ENCODE measurements around the gene PDXP. TPM values are rescaled to one million over a fixed set of nuclear protein-coding genes. Genes with fewer than 3 reads are reported as not detected.

The PDXP gene
- total RNA-seq, 1 experiment from 2014 or later, result 10.9 TPM

DNA sequence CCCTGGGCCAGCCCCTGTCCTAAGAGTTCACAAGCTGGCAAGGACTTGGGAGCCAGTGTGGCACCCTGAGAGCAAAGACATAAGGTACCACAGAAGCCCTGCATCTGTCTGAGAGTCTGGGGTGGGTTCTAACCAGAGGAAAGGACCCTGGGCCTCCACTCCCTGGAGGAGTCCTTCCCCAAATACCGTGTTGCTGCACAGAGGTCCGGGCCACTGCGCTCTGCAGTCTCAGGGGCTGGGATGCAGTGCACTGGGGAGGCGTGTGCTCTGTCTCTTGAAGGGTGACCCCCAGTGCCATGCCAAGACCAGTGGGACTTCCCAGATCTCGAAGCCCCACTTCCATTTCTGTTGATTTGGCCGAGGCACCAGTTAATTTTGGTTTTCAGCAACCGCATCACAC is 23.4 kb upstream of the PDXP start:
- Histone ChIP-seq H3K9me2 (ENCODE audit: insufficient read depth) (no peaks in the 10 kb centered on the region), H3K4me3 (no peak overlapping the region), H3F3A (ENCODE audit: insufficient read depth, low read depth) (peaks cover 43% of the 10 kb centered on the region), H3K9me3 (ENCODE audit: insufficient read depth, low read depth) (no peaks in the 10 kb centered on the region), H3K27ac (no peak overlapping the region), H3K4me2 (no peak overlapping the region), H2AFZ (no peak overlapping the region), H3K36me3 (ENCODE audit: low read depth) (no peaks in the 10 kb centered on the region), H3K27me3 (ENCODE audit: insufficient read depth, low read depth) (no peaks in the 10 kb centered on the region), H3K79me2 (ENCODE audit: low read depth) (peaks cover 2% of the 10 kb centered on the region; the same call in 1 of the 2 replicates), H4K20me1 (ENCODE audit: insufficient read depth) (no peaks in the 10 kb centered on the region), H3K4me1 (replicated peaks; ENCODE audit: insufficient read depth) (peaks cover 14% of the 10 kb centered on the region)
- intact Hi-C loops (cut with micrococcal nuclease; ENCODE audit: unreplicated experiment), result no loop called here
- no TSS peak for BruUV-seq (replicated peaks)
- POLR2A ChIA-PET (ENCODE audit: unreplicated experiment), result no interaction called here
- CTCF ChIA-PET, result interaction anchor here (1.0 to 2.6 kb wide), 2 partner anchors 8 to 28 kb away, joined by 3 to 17 read pairs; no protein-coding TSS in a partner anchor
- DNase-seq, result no peak
- TF ChIP-seq, protein P1, sequence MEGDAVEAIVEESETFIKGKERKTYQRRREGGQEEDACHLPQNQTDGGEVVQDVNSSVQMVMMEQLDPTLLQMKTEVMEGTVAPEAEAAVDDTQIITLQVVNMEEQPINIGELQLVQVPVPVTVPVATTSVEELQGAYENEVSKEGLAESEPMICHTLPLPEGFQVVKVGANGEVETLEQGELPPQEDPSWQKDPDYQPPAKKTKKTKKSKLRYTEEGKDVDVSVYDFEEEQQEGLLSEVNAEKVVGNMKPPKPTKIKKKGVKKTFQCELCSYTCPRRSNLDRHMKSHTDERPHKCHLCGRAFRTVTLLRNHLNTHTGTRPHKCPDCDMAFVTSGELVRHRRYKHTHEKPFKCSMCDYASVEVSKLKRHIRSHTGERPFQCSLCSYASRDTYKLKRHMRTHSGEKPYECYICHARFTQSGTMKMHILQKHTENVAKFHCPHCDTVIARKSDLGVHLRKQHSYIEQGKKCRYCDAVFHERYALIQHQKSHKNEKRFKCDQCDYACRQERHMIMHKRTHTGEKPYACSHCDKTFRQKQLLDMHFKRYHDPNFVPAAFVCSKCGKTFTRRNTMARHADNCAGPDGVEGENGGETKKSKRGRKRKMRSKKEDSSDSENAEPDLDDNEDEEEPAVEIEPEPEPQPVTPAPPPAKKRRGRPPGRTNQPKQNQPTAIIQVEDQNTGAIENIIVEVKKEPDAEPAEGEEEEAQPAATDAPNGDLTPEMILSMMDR (conservative IDR thresholded peaks at IDR 0.05), result no peak
- TF ChIP-seq EZH2 (IDR thresholded peaks at IDR 0.05; ENCODE audit: low read depth), result no peak

- Histone ChIP-seq H2AFZ (no peak overlapping the region), H3F3A (ENCODE audit: insufficient read depth, low read depth) (peaks cover 46% of the 10 kb centered on the region), H4K20me1 (ENCODE audit: insufficient read depth) (no peaks in the 10 kb centered on the region), H3K27me3 (ENCODE audit: insufficient read depth, low read depth) (no peaks in the 10 kb centered on the region), H3K4me2 (no peak overlapping the region), H3K9me2 (ENCODE audit: insufficient read depth) (no peaks in the 10 kb centered on the region), H3K27ac (no peak overlapping the region), H3K79me2 (ENCODE audit: low read depth) (peaks cover 7% of the 10 kb centered on the region), H3K4me3 (no peak overlapping the region), H3K9me3 (ENCODE audit: insufficient read depth, low read depth) (no peaks in the 10 kb centered on the region), H3K36me3 (ENCODE audit: low read depth) (no peaks in the 10 kb centered on the region), H3K4me1 (replicated peaks; ENCODE audit: insufficient read depth) (peaks cover 26% of the 10 kb centered on the region)
- ChIA-PET CTCF (interaction anchor here (0.7 to 1.6 kb wide), 2 partner anchors 29 to 34 kb away, joined by 3 to 8 read pairs; no protein-coding TSS in a partner anchor), POLR2A (ENCODE audit: unreplicated experiment) (interaction anchor here (0.6 kb wide), 1 partner anchor 152 kb away, joined by 22 read pairs; no protein-coding TSS in a partner anchor)
- DNase-seq, result no peak
- intact Hi-C loops (cut with micrococcal nuclease; ENCODE audit: unreplicated experiment), result no loop called here
- no TSS peak for BruUV-seq (replicated peaks)
- TF ChIP-seq, protein P1 (conservative IDR thresholded peaks at IDR 0.05), result no peak; the same call in 1 of the 2 replicates
- TF ChIP-seq EZH2 (IDR thresholded peaks at IDR 0.05; ENCODE audit: low read depth), result no peak
These were observed 22.2 kb upstream of the PDXP start for GRCh38 chr22:37636186-37636948.

DNA sequence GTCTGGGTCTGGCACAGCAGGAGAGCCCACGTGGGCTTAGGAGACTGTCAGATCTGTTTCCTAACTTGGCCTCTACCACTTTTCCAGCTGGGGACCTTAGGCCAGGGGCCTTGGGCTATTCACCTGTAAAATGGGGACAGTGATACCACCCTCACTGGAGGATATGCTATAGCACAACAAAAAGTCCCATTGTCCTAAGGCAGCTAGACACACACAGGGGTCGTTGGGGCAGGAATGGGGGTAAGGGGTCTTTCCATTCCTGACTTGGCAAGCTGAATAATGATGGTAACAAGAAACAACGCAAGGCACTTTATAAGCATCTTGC is 21.6 kb upstream of the PDXP start:
- no TSS peak for BruUV-seq (replicated peaks)
- POLR2A ChIA-PET (ENCODE audit: unreplicated experiment), result interaction anchor here (0.6 kb wide), 1 partner anchor 152 kb away, joined by 22 read pairs; no protein-coding TSS in a partner anchor

More for the DNA sequence above, 21.6 kb upstream of the PDXP start:
- H3K4me3 ChIP-seq, result no peak overlapping the region
- H3K4me1 ChIP-seq (replicated peaks; ENCODE audit: insufficient read depth), result peaks cover 32% of the 10 kb centered on the region
- no peaks in the 10 kb centered on the region for H3K27me3 ChIP-seq (ENCODE audit: insufficient read depth, low read depth)
- no peaks in the 10 kb centered on the region for H3K9me3 ChIP-seq (ENCODE audit: insufficient read depth, low read depth)
- H2AFZ ChIP-seq, result no peak overlapping the region
- H3K79me2 ChIP-seq (ENCODE audit: low read depth), result peaks cover 7% of the 10 kb centered on the region
- intact Hi-C loops (cut with micrococcal nuclease; ENCODE audit: unreplicated experiment), result no loop called here
- no peak overlapping the region for H3K4me2 ChIP-seq
- no peaks in the 10 kb centered on the region for H3K36me3 ChIP-seq (ENCODE audit: low read depth)
- H3K9me2 ChIP-seq (ENCODE audit: insufficient read depth), result no peaks in the 10 kb centered on the region
- DNase-seq, result no peak
- TF ChIP-seq, protein P1 (conservative IDR thresholded peaks at IDR 0.05), result no peak
- TF ChIP-seq EZH2 (IDR thresholded peaks at IDR 0.05; ENCODE audit: low read depth), result no peak
- CTCF ChIA-PET, result interaction anchor here (1.6 kb wide), 1 partner anchor 30 kb away, joined by 8 read pairs; no protein-coding TSS in a partner anchor
- no peaks in the 10 kb centered on the region for H4K20me1 ChIP-seq (ENCODE audit: insufficient read depth)
- H3K27ac ChIP-seq, result no peak overlapping the region
- H3F3A ChIP-seq (ENCODE audit: insufficient read depth, low read depth), result peaks cover 50% of the 10 kb centered on the region

All from PC-9 (cell line).